Endodermal cell (in vitro differentiated cells): Measurements from ENCODE around the gene CACNG1. TPM values are rescaled to one million over a fixed set of nuclear protein-coding genes. Genes with fewer than 3 reads are reported as not detected.

ENCODE experiments used
- DNase-seq: peaks from one replicate; pipeline ENCODE4 v3.0.0-alpha.2; 2017
- H3K27ac ChIP-seq: 2 replicates; pipeline ENCODE4 v1.5.1; 2013; ENCODE audit warnings: mild to moderate bottlenecking, low read depth, low read length, moderate library complexity
- H3K27me3 ChIP-seq: 2 replicates; pipeline ENCODE4 v1.6.1; 2013; ENCODE audit warnings: mild to moderate bottlenecking, low read length, moderate library complexity; ENCODE audit not compliant: insufficient read depth, control insufficient read depth, poor library complexity, severe bottlenecking
- H3K36me3 ChIP-seq: 2 replicates; pipeline ENCODE4 v1.7.0; 2013; ENCODE audit warnings: mild to moderate bottlenecking, low read length, moderate library complexity; ENCODE audit not compliant: control insufficient read depth, insufficient read depth
- H3K4me1 ChIP-seq: one replicate; pipeline ENCODE4 v1.7.0; 2013; ENCODE audit warnings: low read length; ENCODE audit not compliant: control insufficient read depth, insufficient read depth
- H3K4me3 ChIP-seq: 2 replicates; pipeline ENCODE4 v1.5.1; 2013; ENCODE audit warnings: mild to moderate bottlenecking, low read length, moderate library complexity
- H3K9ac ChIP-seq: 2 replicates; pipeline ENCODE4 v1.6.1; 2013; ENCODE audit warnings: mild to moderate bottlenecking, low read length, moderate library complexity; ENCODE audit not compliant: poor library complexity, severe bottlenecking; ENCODE audit errors: extremely low read depth
- H3K9me3 ChIP-seq: 2 replicates; pipeline ENCODE4 v1.6.1; 2013; ENCODE audit warnings: mild to moderate bottlenecking, low read length, moderate library complexity; ENCODE audit not compliant: control insufficient read depth
- H3K27ac Mint-ChIP-seq: 2 replicates; pipeline ENCODE4 v1.8.0; 2020; ENCODE audit warnings: mixed read lengths
- H3K27me3 Mint-ChIP-seq: 2 replicates; pipeline ENCODE4 v1.8.0; 2021; ENCODE audit warnings: mild to moderate bottlenecking, mixed read lengths; ENCODE audit not compliant: insufficient read depth
- H3K36me3 Mint-ChIP-seq: 2 replicates; pipeline ENCODE4 v1.8.0; 2020; ENCODE audit warnings: low read depth, mixed read lengths
- H3K4me1 Mint-ChIP-seq: 2 replicates; pipeline ENCODE4 v1.8.0; 2020; ENCODE audit warnings: mixed read lengths
- H3K4me3 Mint-ChIP-seq: 2 replicates; pipeline ENCODE4 v1.8.0; 2020; ENCODE audit warnings: mild to moderate bottlenecking, moderate library complexity, mixed read lengths
- H3K9me3 Mint-ChIP-seq: 2 replicates; pipeline ENCODE4 v1.8.0; 2020; ENCODE audit warnings: mild to moderate bottlenecking, mixed read lengths
- WGBS, 2 experiments: methylation state at CpG; one replicate each; pipeline versions ENCODE4 v1.1.5 to v1.1.7; 2013; ENCODE audit warnings: missing lambda C conversion rate in 2 of 2, mixed read lengths in 1 of 2; ENCODE audit not compliant: insufficient coverage in 1 of 2, insufficient read length in 1 of 2; 5-methylcytosine and 5-hydroxymethylcytosine counted together
- total RNA-seq, 2 donors: library from RNA; stranded (reverse); fragmentation: NEBNext Ultra II Directional in 1 of 2; extraction: Animal tissue kit (Norgen Biotek cat#: 25700) in 1 of 2; gene quantifications; 2 replicates in 1 of 2; 3 replicates in 1 of 2; pipeline ENCODE4 v1.2.1, GENCODE V29; 2021
- TF ChIP-seq, protein P1 (sequence below): fragments of 200-600 bp; sonication (generic); conservative IDR thresholded peaks from 2 replicates; pipeline ENCODE4 v1.5.0; 2021; ENCODE audit warnings: antibody characterized with exemption, mild to moderate bottlenecking

Gene CACNG1
- total RNA-seq, 2 donors from 2014 or later: not detected

DNA sequence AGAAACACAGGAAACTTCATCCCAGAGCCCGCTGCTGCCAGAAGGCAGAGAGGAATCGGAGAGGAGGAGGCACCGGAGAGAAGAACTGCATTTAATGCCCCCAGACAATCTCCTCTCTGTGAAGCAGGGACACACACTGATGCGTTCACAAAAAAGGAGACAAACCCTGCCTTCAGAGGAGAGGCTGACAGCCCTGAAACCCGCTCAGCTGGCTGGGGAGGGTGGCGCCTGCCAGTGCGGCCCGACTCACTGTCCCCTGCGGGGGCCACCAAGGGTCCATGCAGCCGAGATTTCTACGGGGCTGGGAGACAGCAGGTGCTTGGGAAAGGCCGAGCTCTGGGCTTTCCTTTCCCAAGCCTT, 21.9 kb upstream of the CACNG1 start:
- Mint-ChIP-seq H3K27me3 (no peaks in the 10 kb centered on the region), H3K9me3 (no peaks in the 10 kb centered on the region), H3K4me1 (peaks cover 5% of the 10 kb centered on the region), H3K27ac (no peak overlapping the region), H3K36me3 (no peaks in the 10 kb centered on the region), H3K4me3 (no peak overlapping the region)
- Histone ChIP-seq H3K36me3 (no peaks in the 10 kb centered on the region), H3K9ac (no peak overlapping the region), H3K4me3 (no peak overlapping the region), H3K27ac (no peak overlapping the region), H3K4me1 (no peaks in the 10 kb centered on the region), H3K27me3 (no peaks in the 10 kb centered on the region), H3K9me3 (no peaks in the 10 kb centered on the region)
- no peak for DNase-seq
- 93% methylated on average over 11 to 12 of the region's 12 CpGs for WGBS, 2 experiments
- TF ChIP-seq, protein P1, sequence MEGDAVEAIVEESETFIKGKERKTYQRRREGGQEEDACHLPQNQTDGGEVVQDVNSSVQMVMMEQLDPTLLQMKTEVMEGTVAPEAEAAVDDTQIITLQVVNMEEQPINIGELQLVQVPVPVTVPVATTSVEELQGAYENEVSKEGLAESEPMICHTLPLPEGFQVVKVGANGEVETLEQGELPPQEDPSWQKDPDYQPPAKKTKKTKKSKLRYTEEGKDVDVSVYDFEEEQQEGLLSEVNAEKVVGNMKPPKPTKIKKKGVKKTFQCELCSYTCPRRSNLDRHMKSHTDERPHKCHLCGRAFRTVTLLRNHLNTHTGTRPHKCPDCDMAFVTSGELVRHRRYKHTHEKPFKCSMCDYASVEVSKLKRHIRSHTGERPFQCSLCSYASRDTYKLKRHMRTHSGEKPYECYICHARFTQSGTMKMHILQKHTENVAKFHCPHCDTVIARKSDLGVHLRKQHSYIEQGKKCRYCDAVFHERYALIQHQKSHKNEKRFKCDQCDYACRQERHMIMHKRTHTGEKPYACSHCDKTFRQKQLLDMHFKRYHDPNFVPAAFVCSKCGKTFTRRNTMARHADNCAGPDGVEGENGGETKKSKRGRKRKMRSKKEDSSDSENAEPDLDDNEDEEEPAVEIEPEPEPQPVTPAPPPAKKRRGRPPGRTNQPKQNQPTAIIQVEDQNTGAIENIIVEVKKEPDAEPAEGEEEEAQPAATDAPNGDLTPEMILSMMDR: no peak

DNA sequence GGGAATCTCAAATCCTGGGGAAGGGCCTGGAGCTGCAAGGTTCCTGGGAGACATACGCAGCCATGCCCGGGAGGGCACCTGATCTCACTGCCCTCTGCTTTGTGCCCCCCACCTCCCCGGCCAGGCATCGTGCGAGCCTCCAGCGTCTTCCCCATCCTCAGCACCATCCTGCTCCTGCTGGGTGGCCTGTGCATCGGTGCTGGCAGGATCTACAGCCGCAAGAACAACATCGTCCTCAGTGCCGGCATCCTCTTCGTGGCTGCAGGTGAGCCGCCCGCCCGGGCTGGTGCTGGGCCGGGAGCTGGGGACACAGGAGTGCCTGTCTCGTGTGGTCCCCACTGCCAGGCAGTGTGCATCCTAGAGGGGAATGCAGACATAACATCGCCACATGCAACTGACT, 19.6 kb upstream of the CACNG1 start:
- Mint-ChIP-seq H3K36me3 (no peaks in the 10 kb centered on the region), H3K4me3 (no peak overlapping the region), H3K9me3 (no peaks in the 10 kb centered on the region), H3K27ac (no peak overlapping the region), H3K27me3 (no peaks in the 10 kb centered on the region), H3K4me1 (peaks cover 1% of the 10 kb centered on the region)
- no peaks in the 10 kb centered on the region for H3K9me3 ChIP-seq
- no peaks in the 10 kb centered on the region for H3K4me1 ChIP-seq
- no peaks in the 10 kb centered on the region for H3K36me3 ChIP-seq
- H3K4me3 ChIP-seq: no peak overlapping the region
- no peak for DNase-seq
- H3K9ac ChIP-seq: no peak overlapping the region
- 92 to 96% methylated on average over 7 to 17 of the region's 17 CpGs for WGBS, 2 experiments
- TF ChIP-seq, protein P1: no peak
- H3K27ac ChIP-seq: no peak overlapping the region
- H3K27me3 ChIP-seq: no peaks in the 10 kb centered on the region

DNA sequence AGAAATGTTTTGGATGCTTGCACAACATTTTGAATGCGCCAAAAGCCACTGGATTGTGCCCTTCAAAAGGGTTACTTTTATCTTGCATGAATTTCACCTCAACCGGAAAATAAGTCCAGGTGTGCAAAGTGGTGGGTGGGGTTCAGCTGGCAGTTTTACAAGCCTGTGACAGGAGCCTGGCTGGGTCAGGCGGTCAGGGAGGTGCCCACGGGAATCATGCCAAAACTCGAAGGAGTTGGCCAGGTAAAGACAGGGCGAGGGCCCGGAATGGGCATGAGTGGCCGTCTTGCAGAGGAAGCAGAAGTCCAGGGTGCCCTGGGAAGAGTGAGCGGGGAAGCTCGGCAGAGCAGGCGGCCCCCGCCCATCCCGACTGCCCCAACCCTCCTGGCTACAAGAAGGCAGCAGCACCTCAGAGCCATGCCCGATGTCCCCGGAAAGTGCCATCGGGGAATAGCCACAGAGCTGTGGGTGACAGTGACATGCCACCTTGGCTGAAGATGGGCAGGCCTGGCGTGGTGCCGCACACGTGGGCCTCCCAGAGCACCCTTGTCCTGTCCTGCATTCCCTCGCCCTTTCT, 19.1 kb upstream of the CACNG1 start:
- H3K27ac Mint-ChIP-seq: no peak overlapping the region
- no peak for DNase-seq
- H3K4me3 Mint-ChIP-seq: no peak overlapping the region
- H3K4me1 ChIP-seq: no peaks in the 10 kb centered on the region
- H3K4me3 ChIP-seq: no peak overlapping the region
- WGBS, 2 experiments: 93 to 99% methylated on average over 10 to 20 of the region's 20 CpGs
- H3K27me3 Mint-ChIP-seq: no peaks in the 10 kb centered on the region
- no peaks in the 10 kb centered on the region for H3K36me3 Mint-ChIP-seq
- TF ChIP-seq, protein P1: no peak
- H3K9ac ChIP-seq: no peak overlapping the region
- no peaks in the 10 kb centered on the region for H3K4me1 Mint-ChIP-seq
- H3K9me3 ChIP-seq: no peaks in the 10 kb centered on the region
- no peak overlapping the region for H3K27ac ChIP-seq
- no peaks in the 10 kb centered on the region for H3K27me3 ChIP-seq
- H3K36me3 ChIP-seq: no peaks in the 10 kb centered on the region
- no peaks in the 10 kb centered on the region for H3K9me3 Mint-ChIP-seq
